GM21381 (cell line): ENCODE data around the gene PRSS36.

Experiments
- ATAC-seq: cut with Tn5 transposase; IDR thresholded peaks from one replicate; pipeline ENCODE4 v1.9.1; 2021; ENCODE audit warnings: mild to moderate bottlenecking, moderate library complexity; ENCODE audit not compliant: unreplicated experiment

PRSS36 gene

GRCh38 chr16:31128711-31129567 is 20.9 kb downstream of the PRSS36 start:
- ATAC-seq: no peak

- no peak for ATAC-seq
Observed at GRCh38 chr16:31127182-31127581, 22.7 kb downstream of the PRSS36 start.

- no peak for ATAC-seq
Observed at GRCh38 chr16:31125844-31126243, 24.0 kb downstream of the PRSS36 start.

GRCh38 chr16:31120129-31120528 is 29.7 kb downstream of the PRSS36 start:
- no peak for ATAC-seq

GRCh38 chr16:31118223-31119155 is 31.4 kb downstream of the PRSS36 start:
- ATAC-seq: no peak

- peak; percentile 86 for ATAC-seq
Observed at GRCh38 chr16:31117384-31118222, 32.3 kb downstream of the PRSS36 start, which contains the start of gene KAT8. Gene KAT8 (plus strand): TSS chr16:31117664. CDS start chr16:31117682, 18 bp downstream.

- ATAC-seq: no peak
Observed at GRCh38 chr16:31114468-31114867, 35.4 kb downstream of the PRSS36 start.

GRCh38 chr16:31113121-31114120 is 36.4 kb downstream of the PRSS36 start:
- no peak for ATAC-seq

- ATAC-seq: no peak
Observed at GRCh38 chr16:31112711-31113110, 37.2 kb downstream of the PRSS36 start.

GRCh38 chr16:31111881-31112466 is 37.9 kb downstream of the PRSS36 start:
- no peak for ATAC-seq

- no peak for ATAC-seq
Observed at GRCh38 chr16:31110106-31111034, 39.5 kb downstream of the PRSS36 start.

- no peak for ATAC-seq
Observed at GRCh38 chr16:31109622-31110021, 40.2 kb downstream of the PRSS36 start.

GRCh38 chr16:31108794-31109558 is 40.9 kb downstream of the PRSS36 start:
- no peak for ATAC-seq

- peak; percentile 70 for ATAC-seq
Observed at GRCh38 chr16:31108035-31108793, 41.7 kb downstream of the PRSS36 start, which contains the start of gene BCKDK. Gene BCKDK (plus strand): TSS chr16:31108386. CDS start chr16:31109224, 838 bp downstream.

GRCh38 chr16:31107465-31107867 is 42.4 kb downstream of the PRSS36 start:
- no peak for ATAC-seq
